ENCODE data around the gene GP1BB. TPM values are rescaled to one million over a fixed set of nuclear protein-coding genes. Genes with fewer than 3 reads are reported as not detected.

Gene GP1BB
- total and polyA plus RNA-seq, 2 of the 4 experiments (the other 2 are of a cell fraction): 0.18 to 1.5 TPM

GRCh38 chr22:19708321-19709011 is 14.9 kb upstream of the GP1BB start:
- no peak overlapping the region for H3K56ac ChIP-seq (ENCODE audit: extremely low read depth, insufficient read depth, low read length)
- H3K23ac ChIP-seq (ENCODE audit: low read depth, low read length): no peak overlapping the region
- H3K36me3 ChIP-seq (ENCODE audit: control insufficient read depth, insufficient read depth, low read length): no peaks in the 10 kb centered on the region
- no peak overlapping the region for H3K18ac ChIP-seq (ENCODE audit: low read depth, low read length)
- H2AFZ ChIP-seq (replicated peaks; ENCODE audit: low read length, poor library complexity): peak overlapping the region; percentile 23
- H3K4ac ChIP-seq (ENCODE audit: low read depth, low read length): no peak overlapping the region
- no peak overlapping the region for H2BK120ac ChIP-seq (ENCODE audit: low read depth, low read length)
- dilution Hi-C loops (cut with HindIII; ENCODE audit: low sequenced_read_pairs, unreplicated experiment) (no loop called here), in situ Hi-C loops (cut with MboI; ENCODE audit: low sequenced_read_pairs) (no loop called here), intact Hi-C loops (cut with micrococcal nuclease) (no loop called here)
- WGBS, 2 experiments (ENCODE audit: extremely low coverage in 2 of 2, insufficient read length in 1 of 2): 73% methylated on average over 9 of the region's 20 CpGs; no CpG with 5 or more reads in 1 of the 2 experiments
- H2BK15ac ChIP-seq (ENCODE audit: low read depth, low read length): no peak overlapping the region
- no peak overlapping the region for H4K91ac ChIP-seq (ENCODE audit: insufficient read depth, low read depth, low read length)
- no peak overlapping the region for H4K8ac ChIP-seq (ENCODE audit: low read depth in 2 of 2, low read length in 2 of 2)
- no peak overlapping the region for H2AK9ac ChIP-seq (replicated peaks; ENCODE audit: low read depth, low read length, poor library complexity)
- TF ChIP-seq CEBPB (IDR thresholded peaks at IDR 0.05; ENCODE audit: low read depth, low read length) (no peak), ELK1 (IDR thresholded peaks at IDR 0.05; ENCODE audit: borderline replicate concordance, low read depth, low read length) (no peak), USF2 (IDR thresholded peaks at IDR 0.05; ENCODE audit: low read depth, low read length) (no peak), RCOR1 (IDR thresholded peaks at IDR 0.05; ENCODE audit: insufficient replicate concordance, low read length) (no peak), POLR2A (IDR thresholded peaks at IDR 0.05; ENCODE audit: low read depth, low read length) (no peak), MAZ (IDR thresholded peaks at IDR 0.05; ENCODE audit: borderline replicate concordance, low read depth, low read length) (no peak), RFX5 (IDR thresholded peaks at IDR 0.05; ENCODE audit: low read depth, low read length) (no peak), SMC3 (IDR thresholded peaks at IDR 0.05; ENCODE audit: low read depth, low read length) (no peak), CTCF (conservative IDR thresholded peaks at IDR 0.05; ENCODE audit: low read depth, low read length) (no peak), CHD1 (IDR thresholded peaks at IDR 0.05; ENCODE audit: low read depth, low read length) (no peak)
- CTCF ChIA-PET: no interaction called here
- no peak overlapping the region for H4K5ac ChIP-seq (ENCODE audit: low read depth, low read length)
- peaks cover 50% of the 10 kb centered on the region for H3K27me3 ChIP-seq (ENCODE audit: control insufficient read depth, insufficient read depth, low read length)
- no peak for DNase-seq
- no peak overlapping the region for H3K4me2 ChIP-seq (ENCODE audit: low read depth, low read length)
- H2BK20ac ChIP-seq (ENCODE audit: low read depth, low read length): no peak overlapping the region
- no peak overlapping the region for H2AK5ac ChIP-seq (ENCODE audit: low read depth, low read length)
- POLR2A ChIA-PET (ENCODE audit: unreplicated experiment): interaction anchor here (0.5 kb wide), 1 partner anchor 341 kb away, joined by 8 read pairs; no protein-coding TSS in a partner anchor
- BruUV-seq (replicated peaks): no TSS peak
- H3K9ac ChIP-seq (ENCODE audit: low read depth, low read length): no peak overlapping the region
- no peaks in the 10 kb centered on the region for H4K20me1 ChIP-seq (ENCODE audit: insufficient read depth, low read length)
- H3K79me1 ChIP-seq (ENCODE audit: low read depth in 1 of 2, low read length in 2 of 2): no peaks in the 10 kb centered on the region
- H2BK5ac ChIP-seq (ENCODE audit: low read depth, low read length, poor library complexity, severe bottlenecking): no peak overlapping the region
- H3K4me1 ChIP-seq (ENCODE audit: control insufficient read depth, insufficient read depth, low read length): no peaks in the 10 kb centered on the region
- no peaks in the 10 kb centered on the region for H3K9me3 ChIP-seq (ENCODE audit: control insufficient read depth, insufficient read depth, low read length)
- no peaks in the 10 kb centered on the region for H3K9me1 ChIP-seq (ENCODE audit: insufficient read depth, low read length)
- H3K27ac ChIP-seq (ENCODE audit: insufficient read depth, low read length): no peak overlapping the region
- no peak for ATAC-seq (ENCODE audit: low read depth)
- no peak overlapping the region for H3K14ac ChIP-seq (replicated peaks; ENCODE audit: low read depth, low read length)
- H3K4me3 ChIP-seq (ENCODE audit: insufficient read depth, low read depth, low read length): no peak overlapping the region

All from IMR-90 (cell line).